ENCODE results near the gene HIC1.

HIC1 gene

DNA sequence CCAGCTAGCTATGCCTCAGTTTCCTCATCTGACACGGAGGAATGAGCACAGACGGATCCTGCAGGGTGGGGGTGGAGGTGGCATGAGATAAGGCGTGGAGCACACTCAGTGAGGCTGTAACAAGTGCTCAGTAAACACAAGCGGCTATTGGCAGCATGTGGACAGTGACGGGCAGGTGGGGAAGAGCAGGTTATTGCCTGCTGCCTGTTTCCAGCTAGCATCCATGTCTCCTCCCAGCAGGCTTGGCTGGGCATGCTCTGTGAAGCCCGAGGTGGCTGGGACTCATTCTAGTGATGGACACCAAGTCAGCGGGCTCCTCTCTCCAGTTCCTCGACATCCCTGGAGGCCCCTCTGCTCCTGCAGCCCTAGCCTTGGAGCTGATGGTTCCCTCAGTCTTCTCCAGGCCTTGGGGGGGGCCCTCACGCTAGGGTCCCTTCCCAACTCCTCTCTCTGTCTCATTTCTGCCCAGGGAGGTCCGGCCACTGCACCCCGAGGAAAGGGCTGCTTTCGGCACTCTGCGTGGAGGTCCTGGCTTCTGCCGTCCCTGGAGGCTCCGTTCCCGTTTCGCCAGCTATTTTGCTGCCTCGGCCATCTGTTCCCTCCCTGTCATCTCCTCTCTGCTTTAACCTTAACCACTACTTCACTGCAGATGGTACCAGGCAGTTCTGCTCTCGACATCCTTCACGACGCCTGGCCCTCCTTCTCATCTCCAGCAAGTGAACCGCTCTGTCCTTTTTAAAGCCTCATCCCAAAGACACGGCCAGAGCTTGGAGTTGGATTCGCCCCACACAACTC is 36.0 kb upstream of the HIC1 start:
- Histone ChIP-seq H3K36me3 (no peaks in the 10 kb centered on the region), H3K4me3 (no peak overlapping the region), H3K27me3 (peaks cover 0 to 14% of the 10 kb centered on the region in 2 donors), H3K4me1 (peaks cover 0 to 26% (median 24%) of the 10 kb centered on the region in 4 donors), H3K27ac (no peak overlapping the region), H3K9me3 (no peaks in the 10 kb centered on the region)
- intact Hi-C loops (cut with DNase I; ENCODE audit: low total_unique reads): no loop called here
- DNase-seq: no peak
- no peak for TF ChIP-seq CTCF (IDR thresholded peaks at IDR 0.05)

DNA sequence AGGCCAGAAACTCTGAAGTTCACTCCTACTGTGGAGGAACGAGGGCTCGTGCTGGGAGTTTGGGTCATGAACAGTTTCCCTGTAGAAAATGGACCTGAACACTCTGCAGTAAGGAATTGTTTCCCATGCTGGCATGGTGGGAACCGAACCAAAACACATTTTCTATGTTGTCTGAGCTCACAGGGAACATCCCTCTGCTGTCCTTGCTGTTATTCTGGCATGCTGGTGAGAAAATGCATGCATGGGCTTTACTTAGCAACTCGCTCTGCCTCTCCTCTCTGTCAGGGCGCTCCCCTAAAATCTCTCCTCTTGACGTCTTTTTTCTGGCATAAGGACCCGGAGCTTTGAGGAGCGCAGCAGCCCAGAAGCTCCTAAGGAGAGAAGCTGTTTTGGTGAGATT is 35.2 kb upstream of the HIC1 start:
- H3K27me3 ChIP-seq: peaks cover 0 to 23% of the 10 kb centered on the region in 2 donors
- no peaks in the 10 kb centered on the region for H3K36me3 ChIP-seq
- H3K27ac ChIP-seq: no peak overlapping the region
- intact Hi-C loops (cut with DNase I; ENCODE audit: low total_unique reads): no loop called here
- no peak for TF ChIP-seq CTCF (IDR thresholded peaks at IDR 0.05)
- no peak overlapping the region for H3K4me3 ChIP-seq
- peaks cover 0 to 26% (median 24%) of the 10 kb centered on the region in 4 donors for H3K4me1 ChIP-seq
- DNase-seq: no peak
- H3K9me3 ChIP-seq: no peaks in the 10 kb centered on the region

DNA sequence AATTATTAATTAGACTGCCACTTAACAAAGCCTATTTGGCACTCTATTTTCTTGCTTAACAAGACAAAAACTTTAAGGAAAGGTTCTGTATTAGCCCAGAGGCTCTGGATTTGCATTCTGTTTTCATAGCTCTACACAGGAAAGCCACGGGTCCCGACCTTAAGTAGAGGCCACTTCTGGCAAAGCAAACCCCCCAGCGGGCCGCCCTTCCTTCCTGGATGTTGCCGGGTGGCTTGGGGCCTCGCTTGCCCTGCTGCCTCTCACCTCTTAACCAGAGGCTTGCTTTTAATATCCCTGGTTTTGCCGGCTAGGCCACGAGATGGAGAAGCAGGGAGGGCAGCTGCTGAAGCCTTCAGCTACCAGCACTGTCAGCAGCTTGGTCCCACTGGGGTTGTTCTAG is 34.2 kb upstream of the HIC1 start:
- no peak for TF ChIP-seq CTCF (IDR thresholded peaks at IDR 0.05)
- Histone ChIP-seq H3K4me3 (no peak overlapping the region), H3K9me3 (no peaks in the 10 kb centered on the region), H3K36me3 (no peaks in the 10 kb centered on the region), H3K4me1 (peaks cover 0 to 28% (median 26%) of the 10 kb centered on the region in 4 donors), H3K27ac (no peak overlapping the region), H3K27me3 (peaks cover 0 to 32% of the 10 kb centered on the region in 2 donors)
- no peak for DNase-seq
- intact Hi-C loops (cut with DNase I; ENCODE audit: low total_unique reads): no loop called here

- Histone ChIP-seq H3K9me3 (no peaks in the 10 kb centered on the region), H3K4me3 (no peak overlapping the region), H3K4me1 (peaks cover 0 to 35% (median 32%) of the 10 kb centered on the region in 4 donors), H3K36me3 (no peaks in the 10 kb centered on the region), H3K27me3 (peaks cover 0 to 51% of the 10 kb centered on the region in 2 donors), H3K27ac (no peak overlapping the region)
- intact Hi-C loops (cut with DNase I; ENCODE audit: low total_unique reads): no loop called here
- no peak for DNase-seq
- no peak for TF ChIP-seq CTCF (IDR thresholded peaks at IDR 0.05)
These were observed 32.2 kb upstream of the HIC1 start for GRCh38 chr17:2022647-2023240.

- peaks cover 0 to 56% of the 10 kb centered on the region in 2 donors for H3K27me3 ChIP-seq
- H3K36me3 ChIP-seq: no peaks in the 10 kb centered on the region
- DNase-seq: no peak
- no peaks in the 10 kb centered on the region for H3K9me3 ChIP-seq
- H3K27ac ChIP-seq: no peak overlapping the region
- peaks cover 0 to 38% (median 32%) of the 10 kb centered on the region in 4 donors for H3K4me1 ChIP-seq
- no peak overlapping the region for H3K4me3 ChIP-seq
- TF ChIP-seq CTCF (IDR thresholded peaks at IDR 0.05): no peak
- intact Hi-C loops (cut with DNase I; ENCODE audit: low total_unique reads): no loop called here
These were observed 31.6 kb upstream of the HIC1 start for GRCh38 chr17:2023256-2023655.
